GM10266 (cell line): ENCODE results near the gene MBOAT1.
"Not testable (repeated sequence)": the region's sequence is repeated elsewhere in the genome, so short reads cannot be mapped to it uniquely, and the experiment has no call there.

Experiments used
- DNase-seq: peaks from one replicate; pipeline ENCODE4 v3.0.0; 2012; ENCODE audit errors: extremely low spot score
- TF ChIP-seq, protein P1 (sequence below): IDR thresholded peaks from 2 replicates; pipeline ENCODE4 v1.5.1; 2012; ENCODE audit warnings: mild to moderate bottlenecking, low read depth; ENCODE audit not compliant: control insufficient read depth, insufficient read depth; ENCODE audit errors: missing control alignments

The MBOAT1 gene

DNA sequence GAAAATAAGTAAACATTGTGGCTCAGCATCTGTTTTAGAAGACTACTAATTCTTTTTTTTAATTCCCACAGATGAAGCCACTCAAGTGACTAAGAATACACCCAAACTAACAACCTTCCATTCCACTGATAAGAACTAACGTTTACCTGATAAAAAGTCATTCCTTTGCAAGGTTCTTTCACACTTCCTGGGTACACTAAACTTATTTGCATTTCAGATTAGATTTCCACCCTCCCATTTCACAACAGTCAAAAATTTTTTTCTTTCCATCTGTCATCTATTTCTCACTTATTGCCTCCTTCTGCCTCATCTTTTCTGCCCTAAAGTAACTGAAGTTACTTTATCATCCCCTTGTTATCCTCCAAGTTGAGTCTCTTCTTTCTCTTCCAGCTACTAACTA is 20.3 kb downstream of the MBOAT1 start:
- TF ChIP-seq, protein P1, sequence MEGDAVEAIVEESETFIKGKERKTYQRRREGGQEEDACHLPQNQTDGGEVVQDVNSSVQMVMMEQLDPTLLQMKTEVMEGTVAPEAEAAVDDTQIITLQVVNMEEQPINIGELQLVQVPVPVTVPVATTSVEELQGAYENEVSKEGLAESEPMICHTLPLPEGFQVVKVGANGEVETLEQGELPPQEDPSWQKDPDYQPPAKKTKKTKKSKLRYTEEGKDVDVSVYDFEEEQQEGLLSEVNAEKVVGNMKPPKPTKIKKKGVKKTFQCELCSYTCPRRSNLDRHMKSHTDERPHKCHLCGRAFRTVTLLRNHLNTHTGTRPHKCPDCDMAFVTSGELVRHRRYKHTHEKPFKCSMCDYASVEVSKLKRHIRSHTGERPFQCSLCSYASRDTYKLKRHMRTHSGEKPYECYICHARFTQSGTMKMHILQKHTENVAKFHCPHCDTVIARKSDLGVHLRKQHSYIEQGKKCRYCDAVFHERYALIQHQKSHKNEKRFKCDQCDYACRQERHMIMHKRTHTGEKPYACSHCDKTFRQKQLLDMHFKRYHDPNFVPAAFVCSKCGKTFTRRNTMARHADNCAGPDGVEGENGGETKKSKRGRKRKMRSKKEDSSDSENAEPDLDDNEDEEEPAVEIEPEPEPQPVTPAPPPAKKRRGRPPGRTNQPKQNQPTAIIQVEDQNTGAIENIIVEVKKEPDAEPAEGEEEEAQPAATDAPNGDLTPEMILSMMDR, result no peak

DNA sequence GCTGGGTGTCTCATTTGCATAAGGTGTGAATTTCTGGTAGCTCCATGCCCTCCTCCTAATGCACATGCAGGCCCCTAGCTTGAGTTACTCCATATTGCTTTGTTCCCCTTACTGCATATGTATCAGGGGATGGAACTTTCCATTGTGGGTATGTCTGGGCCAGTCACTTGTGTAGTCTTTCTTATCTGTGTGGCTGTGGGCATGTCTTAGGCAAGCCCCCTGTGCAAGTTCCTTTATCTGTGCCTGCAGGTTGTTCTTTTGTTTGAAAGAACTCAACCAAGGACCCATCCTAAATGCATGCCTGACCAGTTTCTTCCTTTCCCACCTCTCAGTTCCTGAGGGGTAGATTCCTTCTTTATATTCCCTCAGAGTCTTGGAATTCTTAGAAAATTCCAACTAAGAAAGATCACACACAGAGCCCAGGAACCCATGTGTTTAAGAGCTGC is 23.6 kb downstream of the MBOAT1 start:
- no peak for DNase-seq
- TF ChIP-seq, protein P1, result no peak

More for the DNA sequence above, 20.3 kb downstream of the MBOAT1 start:
- DNase-seq, result no peak

DNA sequence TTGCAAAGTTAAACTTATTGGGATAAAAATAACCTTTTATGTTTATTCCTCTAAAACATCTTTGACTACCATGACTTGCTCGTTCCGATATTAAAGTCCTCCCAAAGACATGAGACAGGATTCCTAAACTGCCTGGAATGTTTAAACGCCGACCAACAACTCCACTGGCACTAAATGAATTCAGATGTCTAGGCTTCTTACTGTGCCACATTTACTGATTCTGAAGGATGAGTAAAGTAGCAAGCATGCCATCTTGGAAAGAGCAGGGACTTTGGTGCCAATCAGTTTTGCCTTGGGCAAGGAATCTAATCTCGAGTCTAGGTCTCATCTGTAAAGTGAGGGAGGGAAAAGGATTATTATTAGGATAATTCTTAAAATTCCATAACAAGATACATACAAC is 25.3 kb downstream of the MBOAT1 start:
- no peak for DNase-seq
- TF ChIP-seq, protein P1, result no peak

DNA sequence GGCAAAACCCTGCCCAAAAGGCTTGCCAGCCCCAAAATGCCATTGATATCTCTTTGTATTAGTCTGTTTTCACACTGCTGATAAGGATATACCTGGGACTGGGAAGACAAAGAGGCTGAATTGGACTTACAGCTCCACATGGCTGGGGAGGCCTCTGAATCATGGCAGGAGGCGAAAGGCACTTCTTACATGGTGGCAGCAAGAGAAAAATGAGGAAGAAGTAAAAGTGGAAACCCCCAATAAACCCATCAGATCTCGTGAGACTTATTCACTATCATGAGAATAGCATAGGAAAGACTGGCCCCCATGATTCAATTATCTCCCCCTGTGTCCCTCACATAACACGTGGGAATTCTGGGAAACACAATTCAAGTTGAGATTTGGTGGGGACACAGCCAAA is 28.6 kb downstream of the MBOAT1 start:
- no peak for DNase-seq
- TF ChIP-seq, protein P1, result no peak

DNA sequence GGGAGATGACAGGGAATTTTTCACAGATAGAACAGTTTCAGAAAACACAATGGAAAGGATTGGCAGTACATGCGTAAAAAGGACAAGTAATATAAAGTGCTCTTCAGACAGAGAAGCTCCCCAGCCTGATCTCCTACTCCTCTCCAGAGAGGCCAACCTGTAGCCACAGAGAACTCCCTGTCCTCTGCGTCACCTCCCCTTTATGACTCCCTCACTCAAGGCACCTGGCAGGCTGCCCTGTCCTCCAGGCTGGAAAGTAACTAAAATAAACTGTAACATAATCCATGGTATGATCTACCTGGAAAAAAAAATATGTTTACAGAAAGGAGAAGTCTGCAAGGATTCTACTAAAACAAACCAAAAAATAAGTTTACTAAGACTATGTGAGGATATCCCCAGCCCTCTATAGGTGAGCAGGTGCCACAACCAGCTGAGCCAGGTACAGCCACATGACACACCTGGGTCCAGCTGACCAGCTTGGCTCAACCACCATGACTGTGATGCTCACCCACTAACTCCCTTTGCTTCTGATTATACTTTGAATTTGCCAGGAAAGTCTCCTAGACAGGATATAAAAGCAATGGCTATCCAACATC is 29.2 kb downstream of the MBOAT1 start:
- DNase-seq, result no peak
- TF ChIP-seq, protein P1, result no peak

DNA sequence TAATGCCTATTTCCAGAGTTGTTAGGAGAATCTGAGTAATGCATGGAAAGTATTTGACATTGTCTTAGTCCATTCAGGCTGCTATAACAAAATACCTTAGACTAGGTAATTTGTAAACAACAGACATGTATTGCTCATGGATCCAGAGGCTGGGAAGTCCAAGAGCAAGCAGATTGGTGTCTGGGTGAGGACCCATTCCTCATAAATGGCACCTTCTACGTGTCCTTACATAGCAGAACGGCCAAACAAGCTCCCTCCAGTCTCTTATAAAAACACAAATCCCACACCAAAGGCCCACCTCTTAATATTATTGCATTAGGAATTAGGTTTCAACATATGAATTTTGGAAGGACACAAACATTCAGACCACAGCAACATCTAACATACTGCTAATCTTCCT is 30.2 kb downstream of the MBOAT1 start:
- TF ChIP-seq, protein P1, result no peak
- DNase-seq, result no peak

DNA sequence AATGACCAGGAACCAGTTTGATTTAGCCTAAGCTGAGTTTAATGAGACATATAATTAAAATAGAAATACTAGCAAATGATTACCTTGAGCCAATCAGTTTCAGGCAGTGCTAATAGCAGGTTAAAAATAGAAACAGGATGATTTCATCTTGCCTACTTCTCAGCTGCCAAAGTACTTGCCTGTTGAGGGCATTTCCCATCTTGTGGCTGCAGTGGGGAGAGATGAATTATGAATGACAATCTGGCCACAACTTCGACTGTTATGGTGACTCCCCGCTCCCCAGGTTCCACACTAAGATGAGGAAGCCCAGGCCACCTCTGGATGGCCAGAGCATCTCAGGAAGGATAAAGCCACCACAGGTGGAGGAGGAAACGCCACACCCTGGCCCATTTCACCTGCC is 31.3 kb downstream of the MBOAT1 start:
- peak; percentile 11 for DNase-seq
- TF ChIP-seq, protein P1, result no peak

DNA sequence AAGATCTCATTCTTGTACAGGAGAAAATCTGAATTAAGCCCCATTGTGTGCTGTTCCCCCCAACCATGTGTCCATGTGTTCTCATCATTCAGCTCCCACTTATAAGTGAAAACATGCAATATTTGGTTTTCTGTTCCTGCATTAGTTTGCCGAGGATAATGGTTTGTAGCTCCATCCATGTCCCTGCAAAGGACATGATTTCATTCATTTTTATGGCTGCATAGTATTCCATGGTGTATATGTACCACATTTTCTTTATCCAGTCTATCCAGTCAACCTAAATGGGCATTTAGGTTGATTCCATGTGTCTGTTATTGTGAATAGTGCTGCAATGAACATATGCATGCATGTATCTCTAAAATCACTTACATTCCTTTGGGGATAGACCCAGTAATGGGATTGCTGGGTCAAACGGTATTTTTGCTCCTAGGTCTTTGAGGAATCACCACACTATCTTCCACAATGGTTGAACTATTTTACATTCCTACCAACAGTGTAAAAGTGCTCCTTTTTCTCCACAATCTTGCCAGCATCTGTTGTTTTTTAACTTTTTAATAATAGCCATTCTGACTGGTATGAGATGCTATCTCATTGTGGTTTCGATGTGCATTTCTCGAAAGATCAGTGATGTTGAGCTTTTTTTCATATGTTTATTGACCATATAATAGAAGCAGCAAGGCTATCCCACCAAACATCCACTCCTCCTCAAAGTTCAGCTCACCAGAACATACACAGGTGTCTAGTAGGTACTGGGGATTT is 32.8 kb downstream of the MBOAT1 start:
- DNase-seq, result not testable (repeated sequence)
